ENCODE measurements around the gene ADAP1. TPM values are rescaled to one million over a fixed set of nuclear protein-coding genes. Genes with fewer than 3 reads are reported as not detected.

ADAP1 gene
- total RNA-seq, 1 experiment from 2014 or later, result 77.6 TPM

GRCh38 chr7:982511-983003 is 28.1 kb upstream of the ADAP1 start:
- peaks cover 50% of the 10 kb centered on the region for H3K4me1 ChIP-seq
- H3K27ac Mint-ChIP-seq (ENCODE audit: unreplicated experiment), result peak overlapping the region; percentile 29

GRCh38 chr7:981793-982510 is 27.5 kb upstream of the ADAP1 start:
- Histone ChIP-seq H3K27me3 (replicated peaks; ENCODE audit: control insufficient read depth, insufficient read depth, low read length) (no peaks in the 10 kb centered on the region), H3K4me1 (peaks cover 56% of the 10 kb centered on the region), H3K9me3 (no peaks in the 10 kb centered on the region), H3K36me3 (ENCODE audit: control insufficient read depth, insufficient read depth, low read length) (no peaks in the 10 kb centered on the region), H3K4me3 (ENCODE audit: low read depth, low read length) (no peak overlapping the region)
- Mint-ChIP-seq H3K27ac (ENCODE audit: unreplicated experiment) (peak overlapping the region; percentile 29), H3K36me3 (ENCODE audit: insufficient read depth, unreplicated experiment) (peaks cover 10% of the 10 kb centered on the region), H3K27me3 (ENCODE audit: insufficient read depth, unreplicated experiment) (no peaks in the 10 kb centered on the region), H3K9me3 (ENCODE audit: unreplicated experiment) (no peaks in the 10 kb centered on the region), H3K4me1 (ENCODE audit: low read depth, unreplicated experiment) (peaks cover 11% of the 10 kb centered on the region), H3K4me3 (ENCODE audit: unreplicated experiment) (no peak overlapping the region)
- POLR2A ChIA-PET, result interaction anchor here (0.6 kb wide), 1 partner anchor 156 kb away, joined by 3 read pairs; a partner anchor contains a TSS
- no peak for TF ChIP-seq CTCF (IDR thresholded peaks at IDR 0.05; ENCODE audit: insufficient read depth in 1 of 2, low read depth in 1 of 2, low read length in 1 of 2, severe bottlenecking in 1 of 2, unreplicated experiment in 1 of 2)
- intact Hi-C loops (cut with micrococcal nuclease; ENCODE audit: unreplicated experiment), result no loop called here
- DNase-seq, result no peak
- no TSS peak for BruUV-seq (replicated peaks)
- CTCF ChIA-PET, result interaction anchor here (1.0 to 1.4 kb wide), 2 partner anchors 10 to 11 kb away, joined by 3 to 17 read pairs; no protein-coding TSS in a partner anchor

More at GRCh38 chr7:982511-983003, 28.1 kb upstream of the ADAP1 start:
- BruUV-seq (replicated peaks), result no TSS peak
- DNase-seq, result no peak
- Histone ChIP-seq H3K27me3 (replicated peaks; ENCODE audit: control insufficient read depth, insufficient read depth, low read length) (no peaks in the 10 kb centered on the region), H3K4me3 (ENCODE audit: low read depth, low read length) (no peak overlapping the region), H3K36me3 (ENCODE audit: control insufficient read depth, insufficient read depth, low read length) (no peaks in the 10 kb centered on the region), H3K9me3 (no peaks in the 10 kb centered on the region)
- H3K4me1 Mint-ChIP-seq (ENCODE audit: low read depth, unreplicated experiment), result peaks cover 7% of the 10 kb centered on the region
- no peaks in the 10 kb centered on the region for H3K27me3 Mint-ChIP-seq (ENCODE audit: insufficient read depth, unreplicated experiment)
- H3K4me3 Mint-ChIP-seq (ENCODE audit: unreplicated experiment), result no peak overlapping the region
- no peaks in the 10 kb centered on the region for H3K9me3 Mint-ChIP-seq (ENCODE audit: unreplicated experiment)
- peaks cover 5% of the 10 kb centered on the region for H3K36me3 Mint-ChIP-seq (ENCODE audit: insufficient read depth, unreplicated experiment)
- intact Hi-C loops (cut with micrococcal nuclease; ENCODE audit: unreplicated experiment), result no loop called here
- ChIA-PET CTCF (interaction anchor here (0.6 to 1.4 kb wide), 3 partner anchors 10 to 78 kb away, joined by 3 to 17 read pairs (median 3); no protein-coding TSS in a partner anchor), POLR2A (interaction anchor here (0.6 kb wide), 2 partner anchors 156 to 174 kb away, joined by 3 to 5 read pairs; a partner anchor contains a TSS)
- TF ChIP-seq CTCF (IDR thresholded peaks at IDR 0.05; ENCODE audit: insufficient read depth in 1 of 2, low read depth in 1 of 2, low read length in 1 of 2, severe bottlenecking in 1 of 2, unreplicated experiment in 1 of 2), result no peak

- BruUV-seq (replicated peaks), result no TSS peak
- H3K9me3 Mint-ChIP-seq (ENCODE audit: unreplicated experiment), result no peaks in the 10 kb centered on the region
- CTCF ChIA-PET, result no interaction called here
- H3K36me3 Mint-ChIP-seq (ENCODE audit: insufficient read depth, unreplicated experiment), result peaks cover 11% of the 10 kb centered on the region
- no peak for DNase-seq
- Histone ChIP-seq H3K9me3 (no peaks in the 10 kb centered on the region), H3K4me1 (peaks cover 64% of the 10 kb centered on the region), H3K27me3 (replicated peaks; ENCODE audit: control insufficient read depth, insufficient read depth, low read length) (no peaks in the 10 kb centered on the region), H3K36me3 (ENCODE audit: control insufficient read depth, insufficient read depth, low read length) (no peaks in the 10 kb centered on the region), H3K4me3 (ENCODE audit: low read depth, low read length) (no peak overlapping the region)
- TF ChIP-seq CTCF (IDR thresholded peaks at IDR 0.05; ENCODE audit: insufficient read depth in 1 of 2, low read depth in 1 of 2, low read length in 1 of 2, severe bottlenecking in 1 of 2, unreplicated experiment in 1 of 2), result no peak
- H3K4me1 Mint-ChIP-seq (ENCODE audit: low read depth, unreplicated experiment), result peaks cover 11% of the 10 kb centered on the region
- H3K27ac Mint-ChIP-seq (ENCODE audit: unreplicated experiment), result no peak overlapping the region
- intact Hi-C loops (cut with micrococcal nuclease; ENCODE audit: unreplicated experiment), result loop anchor here (5.0 kb wide), 3 partner anchors 62 to 202 kb away; partner anchors contain the start of gene GPR146
- POLR2A ChIA-PET, result no interaction called here
- no peak overlapping the region for H3K4me3 Mint-ChIP-seq (ENCODE audit: unreplicated experiment)
- H3K27me3 Mint-ChIP-seq (ENCODE audit: insufficient read depth, unreplicated experiment), result no peaks in the 10 kb centered on the region
Measured at GRCh38 chr7:979886-980571, 25.5 kb upstream of the ADAP1 start.

All from Caco-2 (cell line).